ENCODE measurements around the gene NUP205. TPM values are rescaled to one million over a fixed set of nuclear protein-coding genes. Genes with fewer than 3 reads are reported as not detected.

The NUP205 gene
- total RNA-seq, 4 donors from 2014 or later, result 36.9 to 53.1 (median 41.3) TPM

DNA sequence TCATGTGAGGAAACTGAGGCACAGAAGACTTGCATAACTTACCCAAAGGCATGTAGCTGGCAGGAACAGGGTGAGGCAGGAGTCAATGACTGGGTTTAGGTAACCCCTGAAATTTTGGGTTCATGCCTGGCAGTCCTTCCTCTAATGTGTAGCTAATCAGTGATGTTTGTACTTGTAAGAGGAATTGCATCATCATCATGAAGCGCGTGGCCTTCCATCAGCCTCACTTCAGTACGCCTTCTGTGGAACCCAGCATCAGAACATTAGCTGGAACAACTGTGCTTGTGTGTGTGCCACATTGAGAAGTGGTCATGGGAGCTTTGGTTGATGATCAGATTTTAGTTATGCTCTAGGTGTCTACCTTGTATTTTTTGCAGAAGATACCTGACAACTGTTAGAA is 86.4 kb downstream of the NUP205 start:
- Histone ChIP-seq H3K27me3 (no peaks in the 10 kb centered on the region), H3K27ac (no peak overlapping the region), H3K36me3 (peaks cover 64% of the 10 kb centered on the region), H3K4me1 (no peaks in the 10 kb centered on the region), H3K4me3 (no peak overlapping the region), H3K9me3 (no peaks in the 10 kb centered on the region)
- TF ChIP-seq EP300 (IDR thresholded peaks at IDR 0.05) (no peak), POLR2A (IDR thresholded peaks at IDR 0.05) (no peak), POLR2AphosphoS5 (IDR thresholded peaks at IDR 0.05) (no peak)
- TF ChIP-seq, protein P1, sequence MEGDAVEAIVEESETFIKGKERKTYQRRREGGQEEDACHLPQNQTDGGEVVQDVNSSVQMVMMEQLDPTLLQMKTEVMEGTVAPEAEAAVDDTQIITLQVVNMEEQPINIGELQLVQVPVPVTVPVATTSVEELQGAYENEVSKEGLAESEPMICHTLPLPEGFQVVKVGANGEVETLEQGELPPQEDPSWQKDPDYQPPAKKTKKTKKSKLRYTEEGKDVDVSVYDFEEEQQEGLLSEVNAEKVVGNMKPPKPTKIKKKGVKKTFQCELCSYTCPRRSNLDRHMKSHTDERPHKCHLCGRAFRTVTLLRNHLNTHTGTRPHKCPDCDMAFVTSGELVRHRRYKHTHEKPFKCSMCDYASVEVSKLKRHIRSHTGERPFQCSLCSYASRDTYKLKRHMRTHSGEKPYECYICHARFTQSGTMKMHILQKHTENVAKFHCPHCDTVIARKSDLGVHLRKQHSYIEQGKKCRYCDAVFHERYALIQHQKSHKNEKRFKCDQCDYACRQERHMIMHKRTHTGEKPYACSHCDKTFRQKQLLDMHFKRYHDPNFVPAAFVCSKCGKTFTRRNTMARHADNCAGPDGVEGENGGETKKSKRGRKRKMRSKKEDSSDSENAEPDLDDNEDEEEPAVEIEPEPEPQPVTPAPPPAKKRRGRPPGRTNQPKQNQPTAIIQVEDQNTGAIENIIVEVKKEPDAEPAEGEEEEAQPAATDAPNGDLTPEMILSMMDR (IDR thresholded peaks at IDR 0.05), result no peak
- no peak for DNase-seq (ENCODE audit: low spot score in 2 of 2)
- WGBS, result 68% methylated on average over 3 of the region's 3 CpGs

DNA sequence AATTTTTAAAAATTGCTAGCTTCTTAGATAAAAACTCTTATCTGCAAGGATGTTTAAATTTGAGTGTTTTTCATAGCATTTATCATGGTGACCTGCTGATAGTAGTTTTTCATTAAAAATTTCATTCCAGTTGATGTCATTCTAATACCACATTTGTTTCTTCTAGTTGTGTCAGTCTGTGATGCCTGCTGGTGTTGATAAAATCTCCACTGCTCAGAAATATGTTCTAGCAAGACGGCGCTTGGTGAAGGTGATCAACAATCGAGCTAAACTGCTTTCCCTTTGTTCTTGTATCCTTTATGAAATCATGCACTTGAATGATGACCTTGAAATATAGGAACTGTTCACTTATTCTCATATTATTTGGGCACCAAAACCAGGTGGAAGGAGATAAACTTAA is 87.0 kb downstream of the NUP205 start:
- Histone ChIP-seq H3K4me1 (no peaks in the 10 kb centered on the region), H3K36me3 (peaks cover 62% of the 10 kb centered on the region), H3K4me3 (no peak overlapping the region), H3K9me3 (no peaks in the 10 kb centered on the region), H3K27me3 (no peaks in the 10 kb centered on the region), H3K27ac (no peak overlapping the region)
- WGBS, result 69% methylated on average over 3 of the region's 3 CpGs
- TF ChIP-seq EP300 (IDR thresholded peaks at IDR 0.05) (no peak), POLR2A (IDR thresholded peaks at IDR 0.05) (no peak), POLR2AphosphoS5 (IDR thresholded peaks at IDR 0.05) (no peak)
- TF ChIP-seq, protein P1 (IDR thresholded peaks at IDR 0.05), result no peak
- no peak for DNase-seq (ENCODE audit: low spot score in 2 of 2)

DNA sequence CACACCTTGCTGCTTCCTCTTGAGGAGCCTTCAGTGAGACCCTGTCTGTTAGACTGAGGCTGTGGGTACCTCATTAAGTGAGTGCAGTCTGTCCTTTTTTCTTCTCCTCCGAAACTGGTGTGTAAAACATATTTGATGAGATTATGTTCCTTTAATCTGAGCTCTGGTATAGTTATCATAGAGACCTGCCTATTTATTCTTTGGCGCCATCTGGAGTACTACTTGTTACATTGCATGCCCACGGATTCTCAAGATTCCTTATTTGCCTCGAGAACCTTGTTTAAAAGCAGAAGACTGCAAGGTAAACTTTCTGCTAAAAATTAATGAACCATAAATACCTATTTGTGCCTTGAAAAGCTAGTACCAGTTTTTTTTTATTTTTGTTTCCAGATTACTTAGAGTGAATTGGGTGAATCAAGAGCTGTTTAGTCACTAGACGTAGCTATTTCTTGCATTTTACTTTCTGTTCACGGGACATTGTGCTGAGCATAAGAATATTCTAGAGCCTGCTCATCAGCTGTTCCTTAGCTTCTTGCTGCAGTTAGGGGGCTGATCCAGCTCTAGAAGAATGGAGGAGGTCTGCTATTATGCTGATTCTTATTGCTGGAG is 87.7 kb downstream of the NUP205 start:
- Histone ChIP-seq H3K9me3 (no peaks in the 10 kb centered on the region), H3K36me3 (peaks cover 55% of the 10 kb centered on the region), H3K27ac (no peak overlapping the region), H3K4me1 (no peaks in the 10 kb centered on the region), H3K4me3 (no peak overlapping the region), H3K27me3 (no peaks in the 10 kb centered on the region)
- no peak for TF ChIP-seq EP300 (IDR thresholded peaks at IDR 0.05)
- TF ChIP-seq, protein P1 (IDR thresholded peaks at IDR 0.05), result peak; percentile 45 to 60
- DNase-seq (ENCODE audit: low spot score in 2 of 2), result no peak
- WGBS, result 41% methylated on average over 6 of the region's 6 CpGs

DNA sequence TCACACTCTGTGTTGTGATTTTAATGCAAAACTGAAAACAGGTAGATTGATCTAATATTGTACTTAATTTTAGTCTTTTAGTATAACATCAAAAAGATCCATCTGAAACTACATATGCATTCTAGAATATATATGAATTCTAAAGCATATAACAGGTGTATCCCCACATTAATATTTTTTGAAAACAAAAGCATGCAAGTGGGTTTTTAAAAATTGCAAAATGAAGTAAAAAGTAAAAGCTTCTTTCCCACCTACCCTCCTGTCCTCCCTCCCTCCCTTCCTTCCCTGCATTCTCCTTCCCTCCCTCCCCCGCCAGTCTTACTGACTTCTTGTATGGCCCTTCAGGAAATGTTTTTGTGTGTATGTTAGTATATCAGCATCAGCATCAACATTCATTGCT is 90.0 kb downstream of the NUP205 start:
- Histone ChIP-seq H3K27me3 (no peaks in the 10 kb centered on the region), H3K27ac (no peak overlapping the region), H3K4me1 (no peaks in the 10 kb centered on the region), H3K36me3 (peaks cover 34% of the 10 kb centered on the region), H3K4me3 (no peak overlapping the region), H3K9me3 (no peaks in the 10 kb centered on the region)
- no peak for TF ChIP-seq POLR2A (IDR thresholded peaks at IDR 0.05)
- no peak for TF ChIP-seq POLR2AphosphoS5 (IDR thresholded peaks at IDR 0.05)
- no peak for TF ChIP-seq EP300 (IDR thresholded peaks at IDR 0.05)
- TF ChIP-seq, protein P1 (IDR thresholded peaks at IDR 0.05), result no peak
- WGBS, result 84% methylated on average over 1 of the region's 1 CpG
- DNase-seq (ENCODE audit: low spot score in 2 of 2), result no peak

DNA sequence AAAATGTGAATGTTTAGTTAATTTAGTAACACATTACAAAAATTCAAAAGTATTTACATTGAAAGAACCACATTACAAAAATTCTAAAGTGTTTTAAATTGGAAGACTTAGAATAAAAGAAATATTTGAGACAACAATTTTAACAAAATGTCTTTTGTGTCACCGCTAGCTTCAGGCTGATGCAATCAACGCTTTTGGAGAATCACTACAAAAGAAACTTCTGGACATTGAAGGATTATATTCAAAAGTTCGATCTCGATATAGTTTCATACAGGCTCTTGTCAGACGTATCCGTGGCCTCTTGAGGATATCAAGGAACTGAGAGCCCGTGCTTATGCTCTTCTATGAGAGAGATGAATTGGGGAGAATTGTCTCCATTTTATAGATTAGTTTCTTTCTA is 90.5 kb downstream of the NUP205 start:
- no peaks in the 10 kb centered on the region for H3K4me1 ChIP-seq
- peaks cover 30% of the 10 kb centered on the region for H3K36me3 ChIP-seq
- TF ChIP-seq POLR2AphosphoS5 (IDR thresholded peaks at IDR 0.05) (no peak), POLR2A (IDR thresholded peaks at IDR 0.05) (no peak), EP300 (IDR thresholded peaks at IDR 0.05) (no peak)
- TF ChIP-seq, protein P1 (IDR thresholded peaks at IDR 0.05), result no peak
- no peak for DNase-seq (ENCODE audit: low spot score in 2 of 2)
- H3K4me3 ChIP-seq, result no peak overlapping the region
- WGBS, result 90% methylated on average over 7 of the region's 7 CpGs
- H3K9me3 ChIP-seq, result no peaks in the 10 kb centered on the region
- H3K27me3 ChIP-seq, result no peaks in the 10 kb centered on the region
- no peak overlapping the region for H3K27ac ChIP-seq

Data from suprapubic skin (tissue), 4 donors.